Activated T-cell treated with anti-CD3 and anti-CD28 coated beads, Interleukin-2, amount 50 U/mL, for 24 hours (primary cell): ENCODE data around the gene GPR137.
A peak's percentile ranks its signal among the peaks of the same experiment; 100 is the strongest.

Experiments
- DNase-seq: peaks from one replicate; pipeline ENCODE4 v3.0.0-alpha.2; 2020
- H3K27ac Mint-ChIP-seq: 2 replicates; pipeline ENCODE4 v1.8.0; 2020; ENCODE audit warnings: mild to moderate bottlenecking, mixed read lengths
- H3K27me3 Mint-ChIP-seq: 2 replicates; pipeline ENCODE4 v1.8.0; 2020; ENCODE audit warnings: mixed read lengths
- H3K36me3 Mint-ChIP-seq: 2 replicates; pipeline ENCODE4 v1.8.0; 2020; ENCODE audit warnings: low read depth, mixed read lengths
- H3K4me1 Mint-ChIP-seq: 2 replicates; pipeline ENCODE4 v1.8.0; 2020; ENCODE audit warnings: low read depth, mixed read lengths
- H3K4me3 Mint-ChIP-seq: 2 replicates; pipeline ENCODE4 v1.8.0; 2020; ENCODE audit warnings: mild to moderate bottlenecking, moderate library complexity, mixed read lengths
- H3K9me3 Mint-ChIP-seq: 2 replicates; pipeline ENCODE4 v1.8.0; 2020; ENCODE audit warnings: mixed read lengths

The GPR137 gene

DNA sequence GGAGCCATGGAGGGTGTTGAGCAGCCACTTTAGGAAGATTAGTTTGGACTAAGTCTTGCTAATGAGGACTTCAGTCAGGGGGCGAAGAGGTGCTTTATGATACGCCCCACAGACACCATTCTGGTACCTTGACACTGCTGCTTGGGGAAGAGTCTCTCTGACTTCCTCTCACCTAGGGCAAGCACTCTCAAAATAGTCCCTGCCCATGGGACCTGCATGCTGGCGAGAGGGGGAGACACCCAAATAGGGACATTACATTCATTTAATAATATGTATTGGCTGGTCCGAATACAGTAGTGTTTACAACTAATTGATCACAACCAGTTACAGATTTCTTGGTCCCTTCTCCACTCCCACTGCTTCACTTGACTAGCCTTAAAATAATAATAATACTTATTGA lies 10.1 kb downstream of the GPR137 start:
- no peaks in the 10 kb centered on the region for H3K9me3 Mint-ChIP-seq
- peaks cover 88% of the 10 kb centered on the region for H3K27me3 Mint-ChIP-seq
- no peak overlapping the region for H3K27ac Mint-ChIP-seq
- no peak overlapping the region for H3K4me3 Mint-ChIP-seq
- H3K36me3 Mint-ChIP-seq: no peaks in the 10 kb centered on the region
- no peak for DNase-seq
- peaks cover 19% of the 10 kb centered on the region for H3K4me1 Mint-ChIP-seq

DNA sequence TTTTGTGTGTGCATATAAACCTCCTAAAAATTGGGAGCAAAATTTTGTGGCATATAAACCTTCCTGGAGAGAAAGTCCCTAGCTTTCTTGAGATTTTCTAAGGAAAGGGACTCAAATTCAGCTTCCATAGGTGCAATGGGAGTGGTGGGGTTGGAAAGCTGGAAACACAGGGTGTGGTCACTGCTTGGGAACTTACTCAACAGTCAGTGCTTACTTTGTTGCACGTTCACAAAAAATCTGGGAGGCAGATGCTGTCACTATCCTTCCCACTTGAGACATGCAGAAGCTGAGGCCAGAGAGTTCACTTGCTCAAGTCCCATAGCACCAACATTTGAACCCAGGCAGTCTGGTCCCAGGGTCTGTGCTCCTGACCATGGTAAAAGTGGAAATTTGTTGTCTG lies 10.6 kb downstream of the GPR137 start:
- H3K4me1 Mint-ChIP-seq: peaks cover 22% of the 10 kb centered on the region
- H3K27me3 Mint-ChIP-seq: peaks cover 87% of the 10 kb centered on the region
- no peak overlapping the region for H3K4me3 Mint-ChIP-seq
- DNase-seq: no peak
- H3K9me3 Mint-ChIP-seq: no peaks in the 10 kb centered on the region
- H3K27ac Mint-ChIP-seq: no peak overlapping the region
- no peaks in the 10 kb centered on the region for H3K36me3 Mint-ChIP-seq

DNA sequence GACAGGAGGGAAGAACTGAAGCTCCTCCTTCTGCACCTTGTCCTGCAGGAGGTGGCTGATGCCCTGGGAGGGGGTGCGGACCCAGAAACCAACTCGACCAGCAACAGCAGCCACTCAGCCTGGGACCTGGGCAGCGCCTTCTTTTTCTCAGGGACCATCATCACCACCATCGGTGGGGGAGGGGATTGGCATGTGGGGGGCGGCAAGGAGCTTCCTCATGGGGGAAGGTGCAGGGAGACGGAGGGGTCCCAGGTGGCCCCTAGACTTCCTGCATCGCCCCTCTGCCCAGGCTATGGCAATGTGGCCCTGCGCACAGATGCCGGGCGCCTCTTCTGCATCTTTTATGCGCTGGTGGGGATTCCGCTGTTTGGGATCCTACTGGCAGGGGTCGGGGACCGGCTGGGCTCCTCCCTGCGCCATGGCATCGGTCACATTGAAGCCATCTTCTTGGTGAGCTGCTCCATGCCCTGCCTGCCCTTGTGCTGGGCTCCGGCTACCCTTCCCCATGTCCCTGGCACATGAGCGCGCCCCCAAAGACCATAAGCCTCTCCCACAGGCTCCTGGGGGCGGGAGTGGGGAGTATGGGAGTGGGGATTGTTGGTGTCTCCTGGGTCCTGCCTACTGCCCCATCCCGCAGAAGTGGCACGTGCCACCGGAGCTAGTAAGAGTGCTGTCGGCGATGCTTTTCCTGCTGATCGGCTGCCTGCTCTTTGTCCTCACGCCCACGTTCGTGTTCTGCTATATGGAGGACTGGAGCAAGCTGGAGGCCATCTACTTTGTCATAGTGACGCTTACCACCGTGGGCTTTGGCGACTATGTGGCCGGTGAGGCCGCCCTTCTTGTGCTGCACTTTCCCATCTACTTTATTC lies 11.4 kb downstream of the GPR137 start:
- Mint-ChIP-seq H3K27me3 (peaks cover 92% of the 10 kb centered on the region), H3K4me1 (peaks cover 22% of the 10 kb centered on the region), H3K9me3 (no peaks in the 10 kb centered on the region), H3K27ac (no peak overlapping the region), H3K4me3 (no peak overlapping the region), H3K36me3 (no peaks in the 10 kb centered on the region)
- DNase-seq: no peak

DNA sequence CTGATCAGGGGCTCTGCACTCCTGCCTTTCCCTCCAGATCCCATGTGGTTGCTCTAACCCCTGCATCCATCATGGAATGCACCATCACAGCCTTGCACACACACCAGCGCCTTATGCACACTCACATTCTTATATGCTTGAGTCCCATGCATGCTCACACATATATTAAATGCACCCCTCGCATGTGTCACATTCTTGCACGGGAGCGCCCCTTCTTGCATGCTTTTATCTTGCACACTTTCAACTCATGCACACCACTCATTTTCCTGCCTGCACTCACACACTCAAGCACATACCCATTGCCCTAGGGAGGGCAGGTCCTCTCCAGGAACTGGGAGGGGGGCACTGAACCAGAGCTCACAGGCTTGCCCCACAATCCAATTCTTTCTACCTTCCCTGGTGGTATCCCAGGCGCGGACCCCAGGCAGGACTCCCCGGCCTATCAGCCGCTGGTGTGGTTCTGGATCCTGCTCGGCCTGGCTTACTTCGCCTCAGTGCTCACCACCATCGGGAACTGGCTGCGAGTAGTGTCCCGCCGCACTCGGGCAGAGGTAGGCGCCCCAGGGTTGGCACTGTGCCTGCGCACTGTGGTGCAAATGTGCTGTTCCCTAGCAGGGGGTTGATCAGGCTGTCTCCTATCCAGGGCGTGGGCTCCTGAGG lies 12.2 kb downstream of the GPR137 start:
- peaks cover 87% of the 10 kb centered on the region for H3K27me3 Mint-ChIP-seq
- no peaks in the 10 kb centered on the region for H3K36me3 Mint-ChIP-seq
- no peak overlapping the region for H3K4me3 Mint-ChIP-seq
- H3K4me1 Mint-ChIP-seq: peaks cover 22% of the 10 kb centered on the region
- DNase-seq: no peak
- no peaks in the 10 kb centered on the region for H3K9me3 Mint-ChIP-seq
- H3K27ac Mint-ChIP-seq: no peak overlapping the region

DNA sequence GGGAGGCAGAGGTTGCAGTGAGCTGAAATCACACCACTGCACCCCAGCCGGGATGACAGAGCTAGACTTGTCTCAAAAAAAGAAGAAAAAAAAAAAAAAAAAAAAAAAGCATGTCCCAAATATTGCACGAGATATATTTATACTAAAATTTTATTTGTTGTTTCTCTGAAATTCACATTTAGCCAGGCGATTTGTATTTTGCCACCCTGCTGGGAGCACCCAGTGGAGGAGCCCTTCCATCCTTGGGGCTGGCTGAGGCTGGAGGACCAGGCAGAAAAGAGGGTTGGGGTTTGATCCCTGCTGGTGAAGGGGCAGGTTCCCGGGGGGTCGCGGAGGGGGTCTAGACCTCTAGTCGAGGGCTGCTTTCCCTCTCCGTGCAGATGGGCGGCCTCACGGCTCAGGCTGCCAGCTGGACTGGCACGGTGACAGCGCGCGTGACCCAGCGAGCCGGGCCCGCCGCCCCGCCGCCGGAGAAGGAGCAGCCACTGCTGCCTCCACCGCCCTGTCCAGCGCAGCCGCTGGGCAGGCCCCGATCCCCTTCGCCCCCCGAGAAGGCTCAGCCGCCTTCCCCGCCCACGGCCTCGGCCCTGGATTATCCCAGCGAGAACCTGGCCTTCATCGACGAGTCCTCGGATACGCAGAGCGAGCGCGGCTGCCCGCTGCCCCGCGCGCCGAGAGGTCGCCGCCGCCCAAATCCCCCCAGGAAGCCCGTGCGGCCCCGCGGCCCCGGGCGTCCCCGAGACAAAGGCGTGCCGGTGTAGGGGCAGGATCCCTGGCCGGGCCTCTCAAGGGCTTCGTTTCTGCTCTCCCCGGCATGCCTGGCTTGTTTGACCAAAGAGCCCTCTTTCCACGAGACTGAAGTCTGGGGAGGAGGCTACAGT lies 13.6 kb downstream of the GPR137 start:
- no peaks in the 10 kb centered on the region for H3K36me3 Mint-ChIP-seq
- H3K27me3 Mint-ChIP-seq: peaks cover 76% of the 10 kb centered on the region
- peak overlapping the region; percentile 54 for H3K4me3 Mint-ChIP-seq
- no peak for DNase-seq
- no peak overlapping the region for H3K27ac Mint-ChIP-seq
- peaks cover 28% of the 10 kb centered on the region for H3K4me1 Mint-ChIP-seq
- no peaks in the 10 kb centered on the region for H3K9me3 Mint-ChIP-seq

DNA sequence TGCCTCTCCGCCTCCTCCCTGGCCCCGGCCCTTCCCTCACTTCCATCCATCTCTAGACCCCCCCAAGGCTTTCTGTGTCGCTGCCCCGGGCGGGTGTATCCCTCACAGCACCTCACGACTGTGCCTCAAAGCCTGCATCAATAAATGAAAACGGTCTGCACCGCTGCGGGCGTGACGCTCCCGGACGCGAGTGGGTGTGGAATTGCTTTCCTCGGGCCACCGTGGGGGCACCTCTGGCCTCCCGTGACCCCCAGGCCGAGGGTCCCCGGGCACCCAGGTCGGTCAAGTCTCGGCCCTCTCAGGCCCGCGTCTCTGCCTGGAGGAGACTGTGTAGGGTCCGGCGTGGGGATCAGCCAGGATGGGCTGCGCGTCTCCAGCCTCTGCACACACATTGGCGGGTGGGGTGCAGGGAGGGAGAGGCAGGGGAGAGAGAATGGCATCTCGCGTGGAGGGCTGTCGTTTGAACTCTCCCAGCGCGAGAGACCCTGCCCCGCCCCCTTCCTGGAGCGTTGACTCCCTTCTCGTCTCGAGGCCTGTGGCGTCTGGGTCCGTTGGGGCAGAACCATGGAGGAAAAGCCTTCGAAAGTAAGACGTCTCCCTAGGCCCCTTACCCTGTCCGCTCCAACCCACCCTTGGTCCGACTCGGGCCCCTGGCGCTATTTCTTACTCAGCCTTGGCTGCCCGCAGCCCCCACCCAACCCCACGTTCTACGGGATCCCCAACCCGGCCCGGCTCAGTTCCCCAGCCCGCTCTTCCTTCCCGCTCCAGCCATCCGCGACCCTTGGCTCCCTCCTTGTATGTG lies 14.4 kb downstream of the GPR137 start, which contains the start of gene CATSPERZ:
Gene CATSPERZ, plus strand, starts transcription at position 512 of the 802 bp plus-strand sequence. Its CDS starts 53 bp downstream, at position 565.
- H3K4me1 Mint-ChIP-seq: peaks cover 33% of the 10 kb centered on the region
- peaks cover 70% of the 10 kb centered on the region for H3K27me3 Mint-ChIP-seq
- H3K27ac Mint-ChIP-seq: no peak within 1 kb of the TSS
- H3K9me3 Mint-ChIP-seq: no peaks in the 10 kb centered on the region
- DNase-seq: peak; percentile 51
- peak within 1 kb of the TSS; percentile 57 for H3K4me3 Mint-ChIP-seq
- H3K36me3 Mint-ChIP-seq: peaks cover 4% of the 10 kb centered on the region

DNA sequence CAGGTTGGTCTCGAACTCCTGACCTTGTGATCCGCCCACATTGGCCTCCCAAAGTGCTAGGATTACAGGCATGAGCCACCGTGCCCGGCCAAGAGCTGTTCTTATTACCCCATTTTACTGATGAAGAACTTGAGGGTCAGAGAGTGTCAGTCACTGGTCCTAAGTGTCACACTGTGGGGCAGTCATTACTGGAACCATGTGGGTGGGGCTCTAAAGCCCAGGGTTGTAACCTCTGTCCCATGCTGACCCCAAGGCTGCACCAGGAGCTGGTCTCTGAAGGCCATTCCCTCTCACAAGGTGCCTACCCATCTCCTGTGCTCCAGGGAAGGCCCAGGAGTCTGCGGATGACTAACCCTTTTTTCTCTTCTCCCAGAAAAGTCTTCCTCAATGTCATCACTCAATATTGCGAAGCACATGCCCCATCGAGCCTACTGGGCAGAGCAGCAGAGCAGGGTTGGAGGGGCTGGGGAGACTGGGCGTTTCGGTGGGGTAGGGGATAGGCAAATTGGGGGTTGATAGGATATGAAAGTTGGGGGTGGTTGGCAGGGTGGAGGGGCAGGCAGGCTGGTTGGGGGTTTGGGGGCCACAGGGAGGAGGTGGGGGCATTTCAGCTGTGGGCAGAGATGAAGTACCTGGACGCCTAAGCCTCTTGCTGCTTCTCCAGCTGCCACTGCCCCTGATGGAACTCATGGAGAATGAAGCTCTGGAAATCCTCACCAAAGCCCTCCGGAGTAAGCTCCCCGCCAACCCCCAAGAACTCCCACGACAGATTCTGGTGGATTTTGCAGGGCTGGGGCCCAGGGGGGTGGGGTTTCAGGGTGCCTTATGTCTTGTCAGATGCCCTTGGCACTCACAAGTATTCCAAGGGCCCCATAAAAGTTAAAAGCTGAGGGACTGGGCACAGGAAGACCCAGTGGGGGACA lies 17.7 kb downstream of the GPR137 start:
- peak overlapping the region; percentile 86 for H3K4me3 Mint-ChIP-seq
- H3K4me1 Mint-ChIP-seq: peaks cover 43% of the 10 kb centered on the region
- H3K27ac Mint-ChIP-seq: peak overlapping the region; percentile 99
- H3K27me3 Mint-ChIP-seq: peaks cover 37% of the 10 kb centered on the region
- DNase-seq: no peak
- H3K9me3 Mint-ChIP-seq: no peaks in the 10 kb centered on the region
- peaks cover 24% of the 10 kb centered on the region for H3K36me3 Mint-ChIP-seq

DNA sequence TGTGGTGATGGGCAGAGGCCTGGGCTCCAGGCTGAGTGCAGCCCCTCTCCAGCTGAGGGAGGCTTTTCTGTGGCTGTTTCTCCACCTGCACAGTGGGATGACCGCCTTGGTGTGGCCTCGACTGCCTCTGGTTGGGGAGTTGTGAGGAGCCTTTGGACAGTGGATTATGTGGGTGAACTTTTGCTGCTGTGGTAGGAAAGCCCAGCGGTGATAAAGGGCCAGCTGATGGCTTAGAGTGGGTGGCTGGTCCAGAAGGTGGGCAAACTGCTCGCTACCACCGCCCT lies 18.3 kb downstream of the GPR137 start:
- peak overlapping the region; percentile 99 for H3K27ac Mint-ChIP-seq
- DNase-seq: no peak
- H3K9me3 Mint-ChIP-seq: no peaks in the 10 kb centered on the region
- H3K4me1 Mint-ChIP-seq: peaks cover 43% of the 10 kb centered on the region
- H3K27me3 Mint-ChIP-seq: peaks cover 31% of the 10 kb centered on the region
- peak overlapping the region; percentile 86 for H3K4me3 Mint-ChIP-seq
- peaks cover 27% of the 10 kb centered on the region for H3K36me3 Mint-ChIP-seq

DNA sequence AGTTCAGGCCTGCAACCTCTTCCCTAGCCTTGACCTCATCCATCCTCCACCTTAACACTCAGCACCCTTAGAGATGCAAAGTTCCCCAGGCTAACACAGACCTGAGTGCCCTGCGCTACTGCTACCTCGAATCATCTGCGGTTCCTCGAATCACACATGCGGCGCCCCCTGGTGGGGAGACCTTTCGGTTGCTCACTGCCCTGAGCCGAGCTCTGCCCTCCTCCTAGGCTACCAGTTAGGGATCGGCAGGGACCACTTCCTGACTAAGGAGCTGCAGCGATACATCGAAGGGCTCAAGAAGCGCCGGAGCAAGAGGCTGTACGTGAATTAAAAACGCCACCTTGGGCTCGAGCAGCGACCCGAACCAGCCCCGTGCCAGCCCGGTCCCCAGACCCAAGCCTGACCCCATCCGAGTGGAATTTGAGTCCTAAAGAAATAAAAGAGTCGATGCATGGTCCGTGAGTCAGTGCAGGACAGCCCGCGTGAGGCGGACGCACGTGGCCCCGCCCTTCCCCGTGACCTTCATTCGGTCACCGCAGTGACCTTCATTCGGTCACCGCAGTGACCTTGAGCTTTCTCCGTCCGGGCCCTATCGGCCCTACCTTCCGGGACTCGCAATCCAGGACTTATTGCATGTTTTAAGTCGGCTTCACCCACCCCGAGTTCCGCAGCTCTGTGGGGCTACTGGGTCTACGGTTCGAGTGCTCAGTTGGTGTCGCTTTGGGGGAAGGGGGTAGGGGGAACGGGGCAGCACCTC lies 18.8 kb downstream of the GPR137 start:
- Mint-ChIP-seq H3K27ac (peak overlapping the region; percentile 99), H3K9me3 (no peaks in the 10 kb centered on the region), H3K4me1 (peaks cover 45% of the 10 kb centered on the region), H3K27me3 (peaks cover 26% of the 10 kb centered on the region), H3K36me3 (peaks cover 32% of the 10 kb centered on the region), H3K4me3 (peak overlapping the region; percentile 86)
- DNase-seq: peak; percentile 96

DNA sequence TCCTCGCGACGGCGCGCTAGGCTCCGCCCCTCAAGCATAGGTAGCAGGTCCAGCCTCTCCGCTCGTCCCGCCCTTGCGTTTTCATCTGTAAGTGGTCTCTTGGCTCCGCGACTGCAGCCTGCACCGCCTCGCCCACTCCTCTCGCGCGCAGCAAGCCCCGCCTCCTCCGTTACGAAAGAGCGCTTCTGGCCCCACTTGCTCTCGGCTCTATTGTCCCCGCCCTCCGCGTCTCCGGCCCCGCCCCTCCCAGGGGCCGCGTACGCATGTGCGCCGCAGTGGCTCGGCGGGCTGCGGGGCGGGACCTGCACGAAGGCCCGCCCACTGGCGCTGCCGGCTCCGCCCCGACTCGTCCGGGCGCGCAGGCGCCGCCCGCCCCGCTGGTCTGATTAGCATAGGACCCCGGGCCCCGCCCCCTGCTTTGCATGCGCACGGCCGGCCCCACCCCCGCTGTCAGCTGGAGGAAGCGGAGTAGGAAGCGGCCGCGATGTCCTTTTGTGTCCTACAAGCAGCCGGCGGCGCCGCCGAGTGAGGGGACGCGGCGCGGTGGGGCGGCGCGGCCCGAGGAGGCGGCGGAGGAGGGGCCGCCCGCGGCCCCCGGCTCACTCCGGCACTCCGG lies 19.5 kb downstream of the GPR137 start, which contains the start of gene ESRRA:
Gene ESRRA, plus strand, starts transcription at position 450 of the 616 bp plus-strand sequence. CDS start 1,656 bp downstream, outside the sequence.
- peaks cover 20% of the 10 kb centered on the region for H3K27me3 Mint-ChIP-seq
- peak within 1 kb of the TSS; percentile 96 for H3K4me3 Mint-ChIP-seq
- DNase-seq: peak; percentile 99
- no peaks in the 10 kb centered on the region for H3K9me3 Mint-ChIP-seq
- peaks cover 36% of the 10 kb centered on the region for H3K36me3 Mint-ChIP-seq
- H3K27ac Mint-ChIP-seq: peak within 1 kb of the TSS; percentile 99
- peaks cover 44% of the 10 kb centered on the region for H3K4me1 Mint-ChIP-seq

DNA sequence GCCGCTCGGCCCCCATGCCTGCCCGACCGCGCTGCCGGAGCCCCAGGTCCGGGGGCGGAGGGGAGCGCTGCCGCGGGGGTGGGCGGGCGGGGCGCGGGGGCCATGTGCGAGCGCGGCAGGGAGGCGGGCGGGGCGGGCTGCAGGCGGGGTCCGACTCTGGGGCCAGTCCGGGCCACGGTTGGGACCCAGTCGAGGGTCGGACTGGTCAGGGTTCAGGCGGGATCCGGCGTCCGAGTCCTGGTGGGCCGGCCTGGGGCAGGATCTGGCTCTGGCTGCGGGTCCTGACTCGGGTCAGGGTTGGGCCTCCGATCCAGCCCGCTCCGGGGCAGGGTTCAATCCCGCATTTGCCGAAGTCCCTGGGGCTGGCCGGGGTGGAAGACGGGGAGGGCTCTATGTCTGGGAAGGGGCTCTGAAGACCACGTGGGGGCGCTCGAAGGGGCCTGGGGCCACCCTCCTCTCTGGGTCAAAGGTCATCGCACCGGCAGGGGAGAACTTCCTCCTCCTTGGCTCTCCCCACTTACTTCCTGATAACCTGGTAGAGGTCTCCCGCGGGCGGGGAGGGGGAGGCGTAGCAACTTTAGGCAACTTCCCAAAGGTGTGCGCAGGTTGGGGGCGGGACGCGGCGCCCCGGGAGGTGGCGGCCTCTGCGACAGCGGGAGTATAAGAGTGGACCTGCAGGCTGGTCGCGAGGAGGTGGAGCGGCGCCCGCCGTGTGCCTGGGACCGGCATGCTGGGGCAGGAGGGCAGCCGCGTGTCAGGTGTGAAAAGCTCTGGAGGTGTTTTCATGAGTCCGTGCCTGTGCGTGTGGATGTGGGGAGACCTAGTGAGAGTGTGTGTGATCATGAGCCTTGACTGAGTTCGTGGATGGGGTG lies 20.3 kb downstream of the GPR137 start:
- no peaks in the 10 kb centered on the region for H3K9me3 Mint-ChIP-seq
- DNase-seq: peak; percentile 83
- peaks cover 39% of the 10 kb centered on the region for H3K4me1 Mint-ChIP-seq
- H3K4me3 Mint-ChIP-seq: peak overlapping the region; percentile 96
- peaks cover 12% of the 10 kb centered on the region for H3K27me3 Mint-ChIP-seq
- H3K36me3 Mint-ChIP-seq: peaks cover 40% of the 10 kb centered on the region
- H3K27ac Mint-ChIP-seq: peak overlapping the region; percentile 94
